Activated CD8-positive, alpha-beta memory T cell treated with anti-CD3 and anti-CD28 coated beads for 36 hours (primary cell): ENCODE measurements around the gene RHOXF2. TPM values are rescaled to one million over a fixed set of nuclear protein-coding genes. Genes with fewer than 3 reads are reported as not detected.
"Not testable (repeated sequence)": the region's sequence is repeated elsewhere in the genome, so short reads cannot be mapped to it uniquely, and the experiment has no call there.

Experiments used
- CTCF ChIA-PET: fragments of 350-600 bp; sonication (Branson Sonifier 250); formaldehyde crosslinking; loops from one replicate; lab custom pipeline; 2021; ENCODE audit warnings: antibody characterized with exemption; lab: Charles Lee
- POLR2A ChIA-PET: fragments of 350-600 bp; sonication (Branson Sonifier 250); formaldehyde crosslinking; loops from one replicate; lab custom pipeline; 2021; ENCODE audit warnings: antibody characterized with exemption; lab: Charles Lee
- total RNA-seq, 2 experiments: library from RNA; stranded (reverse); gene quantifications; one replicate each; pipeline ENCODE4 v1.2.3, GENCODE V29; 2021

Gene RHOXF2
- total RNA-seq, 2 experiments from 2014 or later, result not detected

- POLR2A ChIA-PET, CTCF ChIA-PET: not testable (repeated sequence)
These were observed 38.3 kb downstream of the RHOXF2 start for GRCh38 chrX:120196626-120197283.

DNA sequence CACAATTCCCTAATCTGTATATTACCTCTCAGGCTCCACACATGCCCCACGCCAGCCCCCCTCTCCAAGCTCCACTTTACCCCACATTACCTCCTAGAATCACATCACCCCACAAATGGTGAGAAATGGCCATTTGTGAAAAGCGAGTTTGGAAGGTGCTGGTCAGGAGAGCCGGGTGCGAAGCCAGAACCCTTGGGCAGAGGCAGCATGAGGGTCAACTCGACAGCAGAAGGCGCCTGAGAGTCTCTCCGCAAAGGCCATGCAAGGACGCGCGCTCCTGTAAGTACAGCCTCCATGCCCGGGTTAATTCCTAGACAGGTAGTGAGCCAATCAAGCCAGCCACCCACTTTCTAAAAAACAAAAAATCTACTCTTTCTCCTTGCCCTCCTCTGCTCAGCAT, 42.4 kb downstream of the RHOXF2 start:
- POLR2A ChIA-PET, result no interaction called here

GRCh38 chrX:120205816-120206753, 47.7 kb downstream of the RHOXF2 start:
- ChIA-PET POLR2A (no interaction called here), CTCF (no interaction called here)

More for the DNA sequence above, 42.4 kb downstream of the RHOXF2 start:
- CTCF ChIA-PET, result no interaction called here

GRCh38 chrX:120207009-120207605, 48.7 kb downstream of the RHOXF2 start:
- POLR2A ChIA-PET, result no interaction called here
- CTCF ChIA-PET, result no interaction called here

GRCh38 chrX:120213438-120214265, 55.2 kb downstream of the RHOXF2 start:
- ChIA-PET CTCF (interaction anchor here (1.2 to 2.2 kb wide), 2 partner anchors 10 to 16 kb away, joined by 4 to 5 read pairs; no protein-coding TSS in a partner anchor), POLR2A (no interaction called here)

Other genes starting within 250 kb of the RHOXF2 start
- gene NKAP, start 214.9 kb upstream of the RHOXF2 start, total RNA-seq, result 10 to 100 TPM in 1 of 2 experiments, 1 to 10 TPM in 1; 9.3 to 11.5 TPM
- not detected for gene RHOXF2B, start 80.9 kb upstream of the RHOXF2 start, total RNA-seq
- not detected for gene RHOXF1, start 42.7 kb upstream of the RHOXF2 start, total RNA-seq
- 10 to 100 TPM; 15.8 to 16.8 TPM for gene ZBTB33, start 92.2 kb downstream of the RHOXF2 start, total RNA-seq
- not detected for gene TMEM255A, start 152.8 kb downstream of the RHOXF2 start, total RNA-seq
- gene ATP1B4, start 203.5 kb downstream of the RHOXF2 start, total RNA-seq, result not detected